ENCODE measurements around the gene GAK.

GAK gene

GRCh38 chr4:890036-890695 lies 42.0 kb downstream of the GAK start:
- DNase-seq (ENCODE audit: low read depth), result no peak
- no peak overlapping the region for H3K4me3 ChIP-seq (ENCODE audit: low read length)
- no peak for TF ChIP-seq CTCF (IDR thresholded peaks at IDR 0.05; ENCODE audit: insufficient read depth, low read depth, low read length, missing control alignments)

- no peak for TF ChIP-seq CTCF (IDR thresholded peaks at IDR 0.05; ENCODE audit: insufficient read depth, low read depth, low read length, missing control alignments)
- DNase-seq (ENCODE audit: low read depth), result no peak
- no peak overlapping the region for H3K4me3 ChIP-seq (ENCODE audit: low read length)
Measured at GRCh38 chr4:889516-889915, 42.6 kb downstream of the GAK start.

GRCh38 chr4:888029-888428 lies 44.1 kb downstream of the GAK start:
- TF ChIP-seq CTCF (IDR thresholded peaks at IDR 0.05; ENCODE audit: insufficient read depth, low read depth, low read length, missing control alignments), result no peak
- no peak overlapping the region for H3K4me3 ChIP-seq (ENCODE audit: low read length)
- DNase-seq (ENCODE audit: low read depth), result no peak

- H3K4me3 ChIP-seq (ENCODE audit: low read length), result no peak overlapping the region
- no peak for DNase-seq (ENCODE audit: low read depth)
- no peak for TF ChIP-seq CTCF (IDR thresholded peaks at IDR 0.05; ENCODE audit: insufficient read depth, low read depth, low read length, missing control alignments)
Measured at GRCh38 chr4:887034-887763, 44.9 kb downstream of the GAK start.

GRCh38 chr4:886244-886643 lies 45.9 kb downstream of the GAK start:
- no peak for TF ChIP-seq CTCF (IDR thresholded peaks at IDR 0.05; ENCODE audit: insufficient read depth, low read depth, low read length, missing control alignments)
- DNase-seq (ENCODE audit: low read depth), result no peak
- no peak overlapping the region for H3K4me3 ChIP-seq (ENCODE audit: low read length)

GRCh38 chr4:885353-885752 lies 46.8 kb downstream of the GAK start:
- no peak overlapping the region for H3K4me3 ChIP-seq (ENCODE audit: low read length)
- DNase-seq (ENCODE audit: low read depth), result no peak
- no peak for TF ChIP-seq CTCF (IDR thresholded peaks at IDR 0.05; ENCODE audit: insufficient read depth, low read depth, low read length, missing control alignments)

- no peak for TF ChIP-seq CTCF (IDR thresholded peaks at IDR 0.05; ENCODE audit: insufficient read depth, low read depth, low read length, missing control alignments)
- no peak overlapping the region for H3K4me3 ChIP-seq (ENCODE audit: low read length)
- DNase-seq (ENCODE audit: low read depth), result no peak
Measured at GRCh38 chr4:884896-885295, 47.2 kb downstream of the GAK start.

Data from epithelial cell of esophagus (primary cell).